ENCODE results near the gene HERC4.

HERC4 gene

GRCh38 chr10:68112837-68113236, 37.8 kb upstream of the HERC4 start:
- no peak for DNase-seq (ENCODE audit: extremely low read depth, low read depth)
- H3K4me3 ChIP-seq (replicated peaks; ENCODE audit: low read depth, low read length) = no peak overlapping the region
- TF ChIP-seq, protein P1, sequence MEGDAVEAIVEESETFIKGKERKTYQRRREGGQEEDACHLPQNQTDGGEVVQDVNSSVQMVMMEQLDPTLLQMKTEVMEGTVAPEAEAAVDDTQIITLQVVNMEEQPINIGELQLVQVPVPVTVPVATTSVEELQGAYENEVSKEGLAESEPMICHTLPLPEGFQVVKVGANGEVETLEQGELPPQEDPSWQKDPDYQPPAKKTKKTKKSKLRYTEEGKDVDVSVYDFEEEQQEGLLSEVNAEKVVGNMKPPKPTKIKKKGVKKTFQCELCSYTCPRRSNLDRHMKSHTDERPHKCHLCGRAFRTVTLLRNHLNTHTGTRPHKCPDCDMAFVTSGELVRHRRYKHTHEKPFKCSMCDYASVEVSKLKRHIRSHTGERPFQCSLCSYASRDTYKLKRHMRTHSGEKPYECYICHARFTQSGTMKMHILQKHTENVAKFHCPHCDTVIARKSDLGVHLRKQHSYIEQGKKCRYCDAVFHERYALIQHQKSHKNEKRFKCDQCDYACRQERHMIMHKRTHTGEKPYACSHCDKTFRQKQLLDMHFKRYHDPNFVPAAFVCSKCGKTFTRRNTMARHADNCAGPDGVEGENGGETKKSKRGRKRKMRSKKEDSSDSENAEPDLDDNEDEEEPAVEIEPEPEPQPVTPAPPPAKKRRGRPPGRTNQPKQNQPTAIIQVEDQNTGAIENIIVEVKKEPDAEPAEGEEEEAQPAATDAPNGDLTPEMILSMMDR (IDR thresholded peaks at IDR 0.05; ENCODE audit: low read depth, low read length, missing control alignments) = no peak

GRCh38 chr10:68111584-68111983, 36.5 kb upstream of the HERC4 start:
- TF ChIP-seq, protein P1 (IDR thresholded peaks at IDR 0.05; ENCODE audit: low read depth, low read length, missing control alignments) = no peak
- DNase-seq (ENCODE audit: extremely low read depth, low read depth) = no peak
- no peak overlapping the region for H3K4me3 ChIP-seq (replicated peaks; ENCODE audit: low read depth, low read length)

GRCh38 chr10:68110027-68110426, 34.9 kb upstream of the HERC4 start:
- no peak overlapping the region for H3K4me3 ChIP-seq (replicated peaks; ENCODE audit: low read depth, low read length)
- no peak for DNase-seq (ENCODE audit: extremely low read depth, low read depth)
- TF ChIP-seq, protein P1 (IDR thresholded peaks at IDR 0.05; ENCODE audit: low read depth, low read length, missing control alignments) = no peak

DNA sequence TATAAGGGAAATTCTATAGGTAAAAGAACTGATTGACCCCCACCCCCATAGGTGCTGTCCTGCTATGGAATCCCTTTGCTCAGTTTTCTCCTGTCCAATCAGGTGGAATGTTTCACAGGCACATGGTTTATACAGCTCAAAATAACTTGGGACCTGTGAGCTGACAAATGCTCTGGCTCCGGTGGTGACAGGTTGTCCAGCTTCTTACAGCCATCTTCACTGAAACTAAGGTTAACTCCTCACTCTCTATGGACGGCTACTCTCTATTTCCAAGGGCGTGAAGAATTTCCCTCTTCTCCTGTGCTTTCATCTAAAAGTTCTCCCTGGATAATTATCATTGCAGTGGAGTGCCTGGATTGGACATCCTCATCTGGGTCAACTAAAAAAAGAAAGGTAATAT, 34.2 kb upstream of the HERC4 start, which contains the start of gene MYPN:
Gene MYPN, plus strand, starts transcription at position 158 of the 400 bp plus-strand sequence. CDS start 11,951 bp downstream, outside the sequence.
- H3K4me3 ChIP-seq (replicated peaks; ENCODE audit: low read depth, low read length) = no peak within 1 kb of the TSS
- no peak for DNase-seq (ENCODE audit: extremely low read depth, low read depth)
- TF ChIP-seq, protein P1 (IDR thresholded peaks at IDR 0.05; ENCODE audit: low read depth, low read length, missing control alignments) = no peak

- H3K4me3 ChIP-seq (replicated peaks; ENCODE audit: low read depth, low read length) = no peak overlapping the region
- TF ChIP-seq, protein P1 (IDR thresholded peaks at IDR 0.05; ENCODE audit: low read depth, low read length, missing control alignments) = no peak
- DNase-seq (ENCODE audit: extremely low read depth, low read depth) = no peak
These were observed 33.6 kb upstream of the HERC4 start for GRCh38 chr10:68108653-68109052.

GRCh38 chr10:68108051-68108450, 33.0 kb upstream of the HERC4 start:
- no peak for DNase-seq (ENCODE audit: extremely low read depth, low read depth)
- no peak overlapping the region for H3K4me3 ChIP-seq (replicated peaks; ENCODE audit: low read depth, low read length)
- TF ChIP-seq, protein P1 (IDR thresholded peaks at IDR 0.05; ENCODE audit: low read depth, low read length, missing control alignments) = no peak

- H3K4me3 ChIP-seq (replicated peaks; ENCODE audit: low read depth, low read length) = no peak overlapping the region
- no peak for DNase-seq (ENCODE audit: extremely low read depth, low read depth)
- TF ChIP-seq, protein P1 (IDR thresholded peaks at IDR 0.05; ENCODE audit: low read depth, low read length, missing control alignments) = no peak
These were observed 32.6 kb upstream of the HERC4 start for GRCh38 chr10:68107651-68108050.
